Peyer's patch (tissue), 4 donors: Measurements from ENCODE around the gene PAX8.

Experiments used
- POLR2A ChIP-seq, 2 donors: fragments of 450-650 bp; IDR thresholded peaks; one replicate each; pipeline ENCODE4 v1.5.1; 2017; ENCODE audit warnings: antibody characterized with exemption in 2 of 2, mild to moderate bottlenecking in 2 of 2, moderate library complexity in 2 of 2
- TF ChIP-seq, protein P1 (sequence below), 6 experiments: fragments of 450-650 bp in 4 of 6; fragments of 200-600 bp in 2 of 6; sonication (generic) in 1 of 6; IDR thresholded peaks; one replicate each; pipeline ENCODE4 v1.5.1; 2017 to 2019; ENCODE audit warnings: antibody characterized with exemption in 6 of 6, mild to moderate bottlenecking in 3 of 6, moderate library complexity in 1 of 6

DNA sequence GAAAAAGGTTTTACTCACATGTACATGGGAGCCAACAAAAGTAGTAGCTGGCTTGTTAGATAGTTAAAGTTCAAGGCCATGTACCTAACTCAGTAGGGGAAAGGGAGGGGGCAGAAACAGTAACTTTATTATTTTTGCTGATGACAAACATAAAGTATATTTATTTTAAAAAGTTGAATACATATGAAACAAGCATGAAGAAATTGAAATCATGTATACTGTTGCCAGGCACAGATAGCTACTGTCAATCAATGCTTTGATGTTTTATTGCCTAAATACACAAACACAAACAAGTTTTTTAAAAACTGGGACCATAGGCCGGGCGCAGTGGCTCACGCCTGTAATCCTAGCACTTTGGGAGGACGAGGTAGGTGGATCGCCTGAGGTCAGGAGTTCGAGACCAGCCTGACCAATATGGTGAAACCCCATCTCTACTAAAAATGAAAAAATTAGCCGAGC, 112.5 kb downstream of the PAX8 start:
- no peak for TF ChIP-seq POLR2A (IDR thresholded peaks at IDR 0.05)
- TF ChIP-seq, protein P1, sequence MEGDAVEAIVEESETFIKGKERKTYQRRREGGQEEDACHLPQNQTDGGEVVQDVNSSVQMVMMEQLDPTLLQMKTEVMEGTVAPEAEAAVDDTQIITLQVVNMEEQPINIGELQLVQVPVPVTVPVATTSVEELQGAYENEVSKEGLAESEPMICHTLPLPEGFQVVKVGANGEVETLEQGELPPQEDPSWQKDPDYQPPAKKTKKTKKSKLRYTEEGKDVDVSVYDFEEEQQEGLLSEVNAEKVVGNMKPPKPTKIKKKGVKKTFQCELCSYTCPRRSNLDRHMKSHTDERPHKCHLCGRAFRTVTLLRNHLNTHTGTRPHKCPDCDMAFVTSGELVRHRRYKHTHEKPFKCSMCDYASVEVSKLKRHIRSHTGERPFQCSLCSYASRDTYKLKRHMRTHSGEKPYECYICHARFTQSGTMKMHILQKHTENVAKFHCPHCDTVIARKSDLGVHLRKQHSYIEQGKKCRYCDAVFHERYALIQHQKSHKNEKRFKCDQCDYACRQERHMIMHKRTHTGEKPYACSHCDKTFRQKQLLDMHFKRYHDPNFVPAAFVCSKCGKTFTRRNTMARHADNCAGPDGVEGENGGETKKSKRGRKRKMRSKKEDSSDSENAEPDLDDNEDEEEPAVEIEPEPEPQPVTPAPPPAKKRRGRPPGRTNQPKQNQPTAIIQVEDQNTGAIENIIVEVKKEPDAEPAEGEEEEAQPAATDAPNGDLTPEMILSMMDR (IDR thresholded peaks at IDR 0.05) = no peak
